ENCODE measurements around the gene DGKH.
A peak's percentile ranks its signal among the peaks of the same experiment; 100 is the strongest.

- TF ChIP-seq CTCF (IDR thresholded peaks at IDR 0.05) (peak in 1 of 4 experiments; percentile 29), POLR2AphosphoS5 (IDR thresholded peaks at IDR 0.05) (peak; percentile 5), POLR2A (IDR thresholded peaks at IDR 0.05) (peak; percentile 81)
These were observed 421 bp downstream of the DGKH start for GRCh38 chr13:42048684-42049453.

Data from prostate gland (tissue), 2 donors.